H1 (cell line): ENCODE results near the gene VAPA. TPM values are rescaled to one million over a fixed set of nuclear protein-coding genes. Genes with fewer than 3 reads are reported as not detected.

ENCODE experiments used
- CTCF ChIA-PET: fragments of 300-600 bp; sonication (Branson Sonifier 250); formaldehyde crosslinking; loops from one replicate; lab custom pipeline; 2021; ENCODE audit not compliant: partially characterized antibody; lab: Charles Lee
- POLR2A ChIA-PET: fragments of 300-600 bp; sonication (Branson Sonifier 250); formaldehyde crosslinking; loops from one replicate; lab custom pipeline; 2021; ENCODE audit warnings: inconsistent platforms; ENCODE audit not compliant: partially characterized antibody; lab: Charles Lee
- DNase-seq, 2 experiments: peaks; one replicate each; pipeline versions ENCODE4 v3.0.0 to v3.0.0-alpha.2; 2010 to 2022; ENCODE audit warnings: low spot score in 2 of 2, low read depth in 1 of 2, mixed read lengths in 1 of 2
- FAIRE-seq: peaks from 2 replicates; lab custom pipeline; 2011; peaks lifted over from hg19 to GRCh38; lab: Jason Lieb, UNC
- H2AFZ ChIP-seq: 2 replicates; pipeline ENCODE4 v1.8.1; 2012; ENCODE audit warnings: low read length, inconsistent platforms
- H2AK5ac ChIP-seq: 2 replicates; pipeline ENCODE4 v1.6.1; 2013; ENCODE audit warnings: low read depth, low read length
- H2BK120ac ChIP-seq: replicated peaks from 2 replicates; pipeline ENCODE3; 2013; ENCODE audit warnings: low read depth, low read length, inconsistent platforms
- H2BK12ac ChIP-seq: 2 replicates; pipeline ENCODE4 v1.6.1; 2013; ENCODE audit warnings: low read depth, low read length
- H2BK15ac ChIP-seq: 2 replicates; pipeline ENCODE4 v1.6.1; 2013; ENCODE audit warnings: low read length
- H2BK20ac ChIP-seq: 2 replicates; pipeline ENCODE4 v1.6.1; 2013; ENCODE audit warnings: low read length
- H2BK5ac ChIP-seq: 2 replicates; pipeline ENCODE4 v1.6.1; 2013; ENCODE audit warnings: low read depth, low read length
- H3K14ac ChIP-seq: 2 replicates; pipeline ENCODE4 v1.6.1; 2013; ENCODE audit warnings: inconsistent platforms; ENCODE audit not compliant: insufficient read length
- H3K18ac ChIP-seq: 2 replicates; pipeline ENCODE4 v1.6.1; 2013; ENCODE audit warnings: low read length; ENCODE audit errors: extremely low read depth
- H3K23ac ChIP-seq: 2 replicates; pipeline ENCODE4 v1.6.1; 2013; ENCODE audit warnings: inconsistent platforms; ENCODE audit not compliant: insufficient read length
- H3K23me2 ChIP-seq: 2 replicates; pipeline ENCODE4 v1.6.1; 2013; ENCODE audit warnings: low read depth, low read length
- H3K27ac ChIP-seq: 2 replicates; pipeline ENCODE4 v1.6.1; 2011; ENCODE audit warnings: low read depth, low read length, inconsistent platforms
- H3K27me3 ChIP-seq, 4 experiments: replicated peaks in 1 of 4; 1 replicate in 1 of 4; 2 replicates in 3 of 4; pipeline versions ENCODE4 v1.6.1 to v1.8.1; 2011 to 2013; ENCODE audit warnings: low read length in 3 of 4, mild to moderate bottlenecking in 3 of 4, inconsistent platforms in 2 of 4, mixed read lengths in 2 of 4, moderate library complexity in 1 of 4; ENCODE audit not compliant: control insufficient read depth in 3 of 4, insufficient read depth in 3 of 4; ENCODE audit errors: extremely low read depth in 1 of 4
- H3K36me3 ChIP-seq, 4 experiments: 2 replicates each; pipeline versions ENCODE4 v1.6.1 to v1.8.1; 2011 to 2013; ENCODE audit warnings: mild to moderate bottlenecking in 4 of 4, low read length in 3 of 4, moderate library complexity in 2 of 4, control low read depth in 1 of 4, inconsistent platforms in 1 of 4; ENCODE audit not compliant: insufficient read depth in 4 of 4, control insufficient read depth in 2 of 4
- H3K4ac ChIP-seq: replicated peaks from 2 replicates; pipeline ENCODE3; 2013; ENCODE audit warnings: low read length, low read depth, mixed read lengths, inconsistent platforms; ENCODE audit not compliant: insufficient read length
- H3K4me1 ChIP-seq, 4 experiments: replicated peaks in 1 of 4; 1 replicate in 1 of 4; 2 replicates in 3 of 4; pipeline versions ENCODE4 v1.6.1 to v1.8.1; 2011 to 2013; ENCODE audit warnings: low read length in 3 of 4, inconsistent platforms in 2 of 4, mixed read lengths in 1 of 4; ENCODE audit not compliant: insufficient read depth in 4 of 4, control insufficient read depth in 3 of 4
- H3K4me2 ChIP-seq, 2 experiments: 2 replicates each; pipeline versions ENCODE4 v1.6.1 to v1.8.1; 2011 to 2013; ENCODE audit warnings: low read depth in 2 of 2, low read length in 2 of 2, control low read depth in 1 of 2, inconsistent platforms in 1 of 2, mild to moderate bottlenecking in 1 of 2; ENCODE audit not compliant: insufficient read depth in 1 of 2
- H3K4me3 ChIP-seq, 4 experiments: fragments of 200-600, 300-600 bp in 1 of 4; sonication (generic), shearing (Covaris generic), sonication (Bioruptor Twin) in 1 of 4; 2 replicates each; pipeline versions ENCODE4 v1.5.1 to v1.8.1; 2011 to 2016; ENCODE audit warnings: low read length in 4 of 4, low read depth in 3 of 4, control low read depth in 2 of 4, inconsistent platforms in 2 of 4, mild to moderate bottlenecking in 2 of 4, mixed read lengths in 1 of 4, moderate library complexity in 1 of 4; ENCODE audit not compliant: insufficient read depth in 2 of 4; ENCODE audit errors: extremely low read depth in 1 of 4
- H3K56ac ChIP-seq: replicated peaks from 2 replicates; pipeline ENCODE3; 2013; ENCODE audit warnings: low read depth, mild to moderate bottlenecking, mixed read lengths, low read length, inconsistent platforms; ENCODE audit not compliant: insufficient read length
- H3K79me1 ChIP-seq: 2 replicates; pipeline ENCODE4 v1.6.1; 2013; ENCODE audit warnings: low read depth, low read length, control low read depth
- H3K79me2 ChIP-seq, 2 experiments: 2 replicates each; pipeline versions ENCODE4 v1.6.1 to v1.8.1; 2012 to 2013; ENCODE audit warnings: low read length in 2 of 2, mild to moderate bottlenecking in 2 of 2, inconsistent platforms in 1 of 2; ENCODE audit not compliant: insufficient read depth in 2 of 2, control insufficient read depth in 1 of 2
- H3K9ac ChIP-seq, 4 experiments: replicated peaks in 1 of 4; 1 replicate in 1 of 4; 2 replicates in 3 of 4; pipeline versions ENCODE4 v1.6.1 to v1.8.1; 2011 to 2013; ENCODE audit warnings: low read depth in 3 of 4, low read length in 3 of 4, control low read depth in 2 of 4, mild to moderate bottlenecking in 2 of 4, moderate library complexity in 2 of 4, inconsistent platforms in 1 of 4; ENCODE audit errors: extremely low read depth in 1 of 4
- H3K9me3 ChIP-seq, 2 experiments: 2 replicates each; pipeline versions ENCODE4 v1.6.1 to v1.8.1; 2012 to 2013; ENCODE audit warnings: mild to moderate bottlenecking in 2 of 2, moderate library complexity in 2 of 2, control low read depth in 1 of 2, inconsistent platforms in 1 of 2, low read depth in 1 of 2, low read length in 1 of 2, mixed read lengths in 1 of 2; ENCODE audit not compliant: insufficient read depth in 2 of 2
- H4K20me1 ChIP-seq, 2 experiments: replicated peaks in 1 of 2; 2 replicates each; pipeline versions ENCODE3 to v1.8.1; 2011 to 2013; ENCODE audit warnings: inconsistent platforms in 2 of 2, low read length in 2 of 2, mild to moderate bottlenecking in 1 of 2; ENCODE audit not compliant: insufficient read depth in 2 of 2, control insufficient read depth in 1 of 2
- H4K5ac ChIP-seq: 2 replicates; pipeline ENCODE4 v1.6.1; 2013; ENCODE audit warnings: low read length, low read depth, mixed read lengths, inconsistent platforms; ENCODE audit not compliant: insufficient read length
- H4K8ac ChIP-seq: 2 replicates; pipeline ENCODE4 v1.8.0; 2013; ENCODE audit warnings: mild to moderate bottlenecking, moderate library complexity, low read length, inconsistent platforms; ENCODE audit not compliant: insufficient read depth; ENCODE audit errors: extremely low read depth
- H4K91ac ChIP-seq: replicated peaks from 2 replicates; pipeline ENCODE3; 2013; ENCODE audit warnings: low read length, mixed read lengths, inconsistent platforms; ENCODE audit not compliant: insufficient read length
- BACH1 ChIP-seq: IDR thresholded peaks from 2 replicates; pipeline ENCODE4 v1.6.1; 2012; ENCODE audit warnings: low read length, improper control_type of control experiment
- BCL11A ChIP-seq, 2 experiments: IDR thresholded peaks; one replicate each; pipeline ENCODE4 v1.6.1; 2011; ENCODE audit warnings: low read depth in 2 of 2, low read length in 2 of 2, mild to moderate bottlenecking in 2 of 2
- CBX8 ChIP-seq: fragments of 300-800, 300-1000 bp; sonication (generic); IDR thresholded peaks from 2 replicates; pipeline ENCODE4 v1.7.1; 2016; ENCODE audit warnings: low read depth, low read length, borderline replicate concordance
- CHD2 ChIP-seq: IDR thresholded peaks from 2 replicates; pipeline ENCODE4 v1.6.1; 2012; ENCODE audit warnings: low read length, improper control_type of control experiment
- CREB1 ChIP-seq: IDR thresholded peaks from 2 replicates; pipeline ENCODE4 v1.6.1; 2012; ENCODE audit warnings: inconsistent platforms
- GTF2F1 ChIP-seq: IDR thresholded peaks from 2 replicates; pipeline ENCODE4 v1.6.1; 2012; ENCODE audit warnings: low read depth, low read length, improper control_type of control experiment, borderline replicate concordance
- KDM5A ChIP-seq: fragments of 200-600 bp; IDR thresholded peaks from 2 replicates; pipeline ENCODE4 v1.7.1; 2012; ENCODE audit warnings: mild to moderate bottlenecking, low read length, inconsistent platforms, mixed read lengths
- MAFK ChIP-seq: IDR thresholded peaks from 2 replicates; pipeline ENCODE4 v1.6.1; 2012; ENCODE audit warnings: low read depth, mild to moderate bottlenecking, improper control_type of control experiment, low read length
- NANOG ChIP-seq: IDR thresholded peaks from 2 replicates; pipeline ENCODE4 v1.6.1; 2011; ENCODE audit warnings: low read length, low read depth, mild to moderate bottlenecking, inconsistent platforms; ENCODE audit not compliant: insufficient read depth, poor library complexity, severe bottlenecking
- POLR2AphosphoS5 ChIP-seq: IDR thresholded peaks from 2 replicates; pipeline ENCODE4 v1.6.1; 2011; ENCODE audit warnings: low read depth, low read length
- SAP30 ChIP-seq: fragments of 300-600 bp; sonication (generic); IDR thresholded peaks from 2 replicates; pipeline ENCODE4 v1.7.1; 2012; ENCODE audit warnings: low read length, moderate library complexity, mild to moderate bottlenecking, inconsistent platforms; ENCODE audit not compliant: insufficient read depth, insufficient replicate concordance
- SP1 ChIP-seq: IDR thresholded peaks from 2 replicates; pipeline ENCODE4 v1.6.1; 2011; ENCODE audit warnings: low read depth, low read length
- SP2 ChIP-seq: IDR thresholded peaks from 2 replicates; pipeline ENCODE4 v1.6.1; 2012; ENCODE audit warnings: mild to moderate bottlenecking, low read length, inconsistent platforms
- TCF12 ChIP-seq: IDR thresholded peaks from 2 replicates; pipeline ENCODE4 v1.6.1; 2011; ENCODE audit warnings: low read depth, mild to moderate bottlenecking, low read length
- WGBS, 2 experiments: shearing (Covaris generic) in 1 of 2; methylation state at CpG; one replicate each; pipeline versions ENCODE4 v1.1.6 to v1.1.7; 2013 to 2015; ENCODE audit warnings: low lambda C conversion rate in 2 of 2, mixed read lengths in 2 of 2, inconsistent platforms in 1 of 2, low coverage in 1 of 2, missing lambda C conversion rate in 1 of 2; ENCODE audit not compliant: insufficient replicate concordance in 2 of 2, insufficient coverage in 1 of 2, insufficient read length in 1 of 2; ENCODE audit errors: extremely low coverage in 1 of 2, missing lambda C conversion rate in 1 of 2; 5-methylcytosine and 5-hydroxymethylcytosine counted together
- polyA plus RNA-seq, 7 experiments: library from polyadenylated mRNA; depleted of rRNA in 3 of 7; stranded (reverse) in 5 of 7; unstranded in 2 of 7; fragments of >200 nt in 5 of 7; fragments of 200-250 nt in 2 of 7; gene quantifications; 1 replicate in 5 of 7; 2 replicates in 1 of 7; 4 replicates in 1 of 7; pipeline versions ENCODE4 v1.2.1 to v1.2.3, GENCODE V29; 2011 to 2013; ENCODE audit warnings: missing spikeins in 2 of 7, mixed read lengths in 2 of 7
- total RNA-seq: library from RNA; stranded (reverse); fragmentation: NEBNext Ultra II Directional; extraction: Animal tissue kit (Norgen Biotek cat#: 25700); gene quantifications from 2 replicates; pipeline ENCODE4 v1.2.1, GENCODE V29; 2021

Gene VAPA
- total and polyA plus RNA-seq, 2 of the 8 experiments (the other 6 are each of a cell fraction or from before 2014, with no cell fraction given): 79.7 to 130 TPM

DNA sequence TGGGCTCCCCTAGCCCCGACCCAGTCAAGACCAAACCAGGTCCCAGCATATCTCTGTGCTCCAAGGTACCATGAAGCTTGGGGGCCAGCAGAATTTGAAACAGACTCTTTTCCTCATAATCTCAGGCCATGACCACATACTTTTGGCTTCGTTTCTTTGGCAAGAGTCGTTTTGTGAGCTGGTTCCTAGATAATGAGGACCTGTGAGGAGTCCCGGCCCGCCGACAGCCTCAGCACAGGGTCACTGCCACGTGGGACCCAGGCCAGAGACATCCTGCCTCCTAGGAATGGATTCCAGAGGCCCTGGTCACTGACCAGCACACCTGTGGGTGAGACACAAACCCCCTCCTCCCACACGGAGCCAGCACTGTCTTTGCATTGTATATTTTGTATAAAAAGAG is 73.5 kb downstream of the VAPA start:
- Histone ChIP-seq H2BK5ac (no peak overlapping the region), H4K8ac (no peak overlapping the region), H3K4me1 (no peaks in the 10 kb centered on the region; a peak in 1 of 7 replicates), H4K91ac (no peak overlapping the region), H2BK120ac (no peak overlapping the region), H3K14ac (no peak overlapping the region), H3K23me2 (no peaks in the 10 kb centered on the region), H3K79me1 (no peaks in the 10 kb centered on the region), H3K27me3 (no peaks in the 10 kb centered on the region), H2BK12ac (no peak overlapping the region), H3K27ac (no peak overlapping the region), H3K36me3 (no peaks in the 10 kb centered on the region), H2BK15ac (no peak overlapping the region), H2AFZ (no peak overlapping the region), H3K4ac (no peak overlapping the region), H2BK20ac (no peak overlapping the region), H4K5ac (no peak overlapping the region), H3K18ac (no peak overlapping the region), H4K20me1 (no peaks in the 10 kb centered on the region), H3K79me2 (no peaks in the 10 kb centered on the region), H3K4me3 (no peak overlapping the region), H3K9ac (no peak overlapping the region; a peak in 1 of 7 replicates), H3K4me2 (no peak overlapping the region), H3K23ac (no peak overlapping the region), H2AK5ac (no peak overlapping the region), H3K56ac (no peak overlapping the region), H3K9me3 (peaks cover 0 to 4% of the 10 kb centered on the region in 2 experiments; a peak in 2 of 4 replicates)
- no peak for DNase-seq
- 79% methylated on average over 8 of the region's 8 CpGs; no CpG with 5 or more reads in 1 of the 2 experiments for WGBS, 2 experiments
- ChIA-PET POLR2A (no interaction called here), CTCF (interaction anchor here (0.5 to 1.5 kb wide), 4 partner anchors 10 to 290 kb away, joined by 3 to 6 read pairs (median 3); no protein-coding TSS in a partner anchor)
- no peak for FAIRE-seq
- TF ChIP-seq TCF12 (no peak), GTF2F1 (no peak), CREB1 (no peak), KDM5A (no peak), POLR2AphosphoS5 (no peak), NANOG (no peak), BACH1 (no peak), BCL11A (IDR thresholded peaks at IDR 0.05; ENCODE audit: low read depth in 2 of 2, low read length in 2 of 2) (no peak), SP2 (no peak), CHD2 (no peak), CBX8 (no peak), MAFK (no peak), SP1 (no peak), SAP30 (no peak)
